Esophagus (tissue), 2 donors: ENCODE measurements around the gene CHST5. TPM values are rescaled to one million over a fixed set of nuclear protein-coding genes. Genes with fewer than 3 reads are reported as not detected.

Experiments used
- H3K27ac ChIP-seq, 2 donors: one replicate each; pipeline ENCODE4 v1.5.1; 2013; ENCODE audit warnings: low read depth in 2 of 2, mild to moderate bottlenecking in 2 of 2, inconsistent platforms in 1 of 2, low read length in 1 of 2, moderate library complexity in 1 of 2
- H3K27me3 ChIP-seq, 2 donors: one replicate each; pipeline ENCODE4 v1.6.1; 2013; ENCODE audit warnings: low read length in 2 of 2, control low read depth in 1 of 2, mild to moderate bottlenecking in 1 of 2; ENCODE audit not compliant: insufficient read depth in 2 of 2, control insufficient read depth in 1 of 2
- H3K36me3 ChIP-seq, 2 donors: one replicate each; pipeline ENCODE4 v1.6.1; 2013; ENCODE audit warnings: low read length in 1 of 2; ENCODE audit not compliant: control insufficient read depth in 2 of 2, insufficient read depth in 2 of 2
- H3K4me1 ChIP-seq, 2 donors: one replicate each; pipeline ENCODE4 v1.6.1; 2013; ENCODE audit warnings: low read length in 1 of 2; ENCODE audit not compliant: control insufficient read depth in 2 of 2, insufficient read depth in 2 of 2
- H3K4me3 ChIP-seq, 2 donors: one replicate each; pipeline ENCODE4 v1.5.1; 2013; ENCODE audit warnings: low read length in 2 of 2, mild to moderate bottlenecking in 2 of 2, low read depth in 1 of 2, moderate library complexity in 1 of 2
- H3K9me3 ChIP-seq, 2 donors: one replicate each; pipeline ENCODE4 v1.6.1; 2013; ENCODE audit warnings: mild to moderate bottlenecking in 2 of 2, low read depth in 1 of 2, low read length in 1 of 2, moderate library complexity in 1 of 2; ENCODE audit not compliant: control insufficient read depth in 2 of 2, insufficient read depth in 1 of 2
- WGBS, 2 donors: extraction: QIAGEN DNeasy Blood & Tissue Kit; methylation state at CpG; one replicate each; pipeline ENCODE4 v1.1.7; 2013; 5-methylcytosine and 5-hydroxymethylcytosine counted together
- polyA plus RNA-seq, 2 donors: library from polyadenylated mRNA; stranded (reverse); fragments of 200-250 nt; gene quantifications; one replicate each; pipeline ENCODE4 v1.2.3, GENCODE V29; 2013
- donor health status: healthy with polysubstance abuse.
- donor health status: Bipolar disorder and iron deficiency.

Gene CHST5
- polyA plus RNA-seq, 2 donors = 0.10 to 0.13 TPM

- H3K4me3 ChIP-seq = no peak overlapping the region
- peaks cover 0 to 17% of the 10 kb centered on the region in 2 donors for H3K4me1 ChIP-seq
- H3K36me3 ChIP-seq = no peaks in the 10 kb centered on the region
- 46 to 49% methylated on average over 9 of the region's 9 CpGs for WGBS, 2 donors
- H3K9me3 ChIP-seq = no peaks in the 10 kb centered on the region
- peak overlapping the region; percentile 47 to 66 for H3K27ac ChIP-seq
- H3K27me3 ChIP-seq = no peaks in the 10 kb centered on the region
Measured at GRCh38 chr16:75486014-75486675, 49.8 kb downstream of the CHST5 start.

DNA sequence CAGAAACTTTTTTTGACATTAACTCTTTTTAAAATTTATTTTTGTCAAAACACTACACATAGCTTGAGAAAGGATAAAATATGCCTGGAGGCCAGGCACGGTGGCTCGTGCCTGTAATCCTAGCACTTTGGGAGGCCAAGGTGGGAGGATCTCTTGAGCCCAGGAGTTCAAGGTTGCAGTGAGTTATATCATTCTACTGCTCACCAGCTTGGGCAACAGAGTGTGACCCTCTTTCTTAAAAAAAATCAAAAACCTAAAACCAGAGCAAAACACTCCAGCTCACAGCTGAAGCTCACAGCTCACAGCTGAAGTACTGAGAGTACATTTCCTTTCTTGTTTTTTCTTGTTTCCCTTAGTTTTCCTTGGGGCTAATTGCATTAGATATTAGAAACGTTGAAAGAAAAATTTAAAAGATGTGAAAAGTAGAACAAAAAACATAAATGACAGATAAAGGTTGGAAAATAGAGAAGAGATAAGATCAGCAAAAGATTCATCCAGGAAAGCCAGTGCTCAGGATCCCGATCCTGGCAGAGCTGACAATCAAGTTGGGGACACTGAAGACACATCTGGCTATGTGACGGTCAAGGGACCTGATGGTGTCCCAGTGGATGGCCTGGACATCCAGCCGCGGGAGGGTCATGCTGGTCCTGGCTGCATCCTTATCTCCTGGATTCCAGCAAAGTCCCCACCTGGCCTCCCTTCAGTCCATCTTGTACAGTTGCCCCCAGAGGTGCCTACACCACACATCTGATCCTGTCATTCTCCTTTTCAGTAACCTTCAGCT lies 50.5 kb downstream of the CHST5 start:
- WGBS, 2 donors = 74 to 80% methylated on average over 7 of the region's 7 CpGs
- peak overlapping the region in 1 of 2 donors; percentile 44 for H3K27ac ChIP-seq

DNA sequence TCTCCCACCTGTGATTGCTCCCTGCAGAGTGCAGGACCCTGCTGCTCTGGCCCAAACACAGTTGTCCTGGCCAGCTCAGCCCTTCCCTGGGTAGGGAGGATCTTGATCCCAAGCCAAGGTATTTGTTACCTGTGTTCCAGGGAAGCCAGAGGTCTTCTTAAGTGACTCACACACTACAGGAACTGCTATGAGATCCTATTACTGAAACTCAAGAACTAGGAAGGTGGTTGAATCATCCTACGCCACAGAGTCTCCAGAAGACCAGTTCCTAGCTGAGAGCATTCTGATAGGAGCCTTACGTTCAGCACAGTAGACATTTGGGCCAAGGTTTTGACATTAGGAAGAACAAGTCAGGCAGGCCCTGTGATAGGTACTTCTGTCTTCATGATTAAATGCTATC lies 52.7 kb downstream of the CHST5 start:
- Histone ChIP-seq H3K9me3 (peaks cover 0 to 2% of the 10 kb centered on the region in 2 donors), H3K27ac (peak overlapping the region; percentile 78 to 86), H3K4me3 (no peak overlapping the region), H3K36me3 (no peaks in the 10 kb centered on the region), H3K4me1 (peaks cover 0 to 17% of the 10 kb centered on the region in 2 donors), H3K27me3 (no peaks in the 10 kb centered on the region)
- WGBS, 2 donors = 50 to 74% methylated on average over 2 of the region's 2 CpGs

More for the DNA sequence above, 50.5 kb downstream of the CHST5 start:
- H3K4me3 ChIP-seq = no peak overlapping the region
- peaks cover 0 to 17% of the 10 kb centered on the region in 2 donors for H3K4me1 ChIP-seq
- no peaks in the 10 kb centered on the region for H3K9me3 ChIP-seq
- H3K27me3 ChIP-seq = no peaks in the 10 kb centered on the region
- no peaks in the 10 kb centered on the region for H3K36me3 ChIP-seq

DNA sequence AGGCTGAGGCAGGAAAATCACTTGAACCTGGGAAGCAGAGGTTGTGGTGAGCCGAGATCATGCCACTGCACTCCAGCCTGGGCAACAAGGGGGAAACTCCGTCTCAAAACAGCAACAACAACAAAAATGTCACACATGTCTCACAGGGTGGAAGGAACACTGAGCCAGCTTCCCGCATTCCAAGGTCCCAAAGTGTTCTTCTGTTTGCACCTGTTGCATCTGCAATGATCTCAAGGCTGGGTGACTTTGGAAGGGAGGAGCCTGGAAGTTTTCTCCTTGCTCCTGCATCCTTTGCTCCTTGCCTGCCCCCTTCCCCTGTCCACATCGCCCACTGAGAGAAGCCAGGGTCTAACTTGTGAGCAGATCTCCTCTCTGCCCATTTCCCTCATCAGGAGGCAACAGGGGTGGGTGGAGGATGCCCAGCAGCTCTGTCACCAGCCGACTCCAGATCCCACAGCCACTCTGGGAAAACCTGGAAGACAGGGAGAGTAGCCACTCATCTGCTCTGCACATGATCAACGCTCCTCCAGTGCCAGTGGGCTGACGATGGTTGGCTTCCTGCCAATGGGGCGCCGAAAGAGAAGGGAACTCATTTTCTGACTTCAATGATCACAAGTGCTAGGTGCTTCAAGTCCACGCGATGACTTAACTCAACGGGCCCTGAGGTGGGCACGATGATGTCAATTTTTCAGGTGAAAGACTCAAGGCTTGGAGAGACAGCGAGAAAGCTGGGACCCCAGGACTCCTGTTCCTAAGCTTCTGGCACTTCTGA lies 53.3 kb downstream of the CHST5 start:
- Histone ChIP-seq H3K4me3 (no peak overlapping the region), H3K27ac (peak overlapping the region; percentile 18 to 44), H3K27me3 (no peaks in the 10 kb centered on the region), H3K9me3 (peaks cover 0 to 2% of the 10 kb centered on the region in 2 donors), H3K36me3 (no peaks in the 10 kb centered on the region), H3K4me1 (peaks cover 0 to 17% of the 10 kb centered on the region in 2 donors)
- 72 to 74% methylated on average over 14 of the region's 14 CpGs for WGBS, 2 donors

DNA sequence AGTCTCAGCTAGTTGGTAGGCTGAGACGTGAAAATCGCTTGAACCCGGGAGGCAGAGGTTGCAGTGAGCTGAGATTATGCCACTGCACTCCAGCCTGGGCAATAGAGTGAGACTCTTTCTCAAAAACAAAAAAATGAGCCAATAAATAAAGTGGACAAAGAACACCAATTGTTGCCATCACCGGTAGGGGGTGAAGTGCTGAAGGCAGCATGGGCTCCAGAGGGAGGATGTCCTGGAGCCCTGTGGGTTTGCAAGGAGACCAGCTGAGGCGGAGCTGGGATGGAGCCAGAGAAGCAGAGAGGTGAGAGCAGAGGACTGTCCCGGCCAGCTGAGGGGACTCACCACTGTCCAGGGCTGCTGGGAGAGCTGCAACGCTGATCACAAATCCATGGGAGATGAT lies 54.4 kb downstream of the CHST5 start:
- WGBS, 2 donors = 85 to 86% methylated on average over 7 of the region's 7 CpGs
- H3K27ac ChIP-seq = no peak overlapping the region
- H3K4me3 ChIP-seq = no peak overlapping the region

GRCh38 chr16:75479421-75479990 lies 56.4 kb downstream of the CHST5 start:
- Histone ChIP-seq H3K27me3 (no peaks in the 10 kb centered on the region), H3K9me3 (peaks cover 0 to 2% of the 10 kb centered on the region in 2 donors), H3K4me3 (no peak overlapping the region), H3K4me1 (peaks cover 0 to 6% of the 10 kb centered on the region in 2 donors), H3K27ac (no peak overlapping the region), H3K36me3 (no peaks in the 10 kb centered on the region)
- 95 to 96% methylated on average over 47 of the region's 47 CpGs for WGBS, 2 donors

More for the DNA sequence above, 54.4 kb downstream of the CHST5 start:
- peaks cover 0 to 15% of the 10 kb centered on the region in 2 donors for H3K4me1 ChIP-seq
- no peaks in the 10 kb centered on the region for H3K27me3 ChIP-seq
- H3K9me3 ChIP-seq = peaks cover 0 to 2% of the 10 kb centered on the region in 2 donors
- no peaks in the 10 kb centered on the region for H3K36me3 ChIP-seq

Other genes starting within 250 kb of the CHST5 start
- gene CFDP1, start 102.6 kb downstream of the CHST5 start, polyA plus RNA-seq = 10 to 100 TPM; 34.9 to 37.1 TPM
- gene TMEM170A, start 71.4 kb downstream of the CHST5 start, polyA plus RNA-seq = 1 to 10 TPM; 5.0 to 5.2 TPM
- 1 to 10 TPM in 1 of 2 donors, under 1 TPM in 1; 0.39 to 2.0 TPM for gene CHST6, start 40.7 kb downstream of the CHST5 start, polyA plus RNA-seq
- gene TMEM231, start 20.1 kb upstream of the CHST5 start, polyA plus RNA-seq = 1 to 10 TPM; 1.9 to 2.0 TPM
- gene GABARAPL2, start 30.3 kb upstream of the CHST5 start, polyA plus RNA-seq = 10 to 100 TPM; 83.1 to 96.6 TPM
- 1 to 10 TPM; 8.4 to 10.0 TPM for gene ADAT1, start 87.2 kb upstream of the CHST5 start, polyA plus RNA-seq
- gene KARS1, start 111.6 kb upstream of the CHST5 start, polyA plus RNA-seq = 10 to 100 TPM; 49.6 to 88.5 TPM
- gene TERF2IP, start 111.7 kb upstream of the CHST5 start, polyA plus RNA-seq = 10 to 100 TPM; 23.1 to 27.6 TPM
- not detected for gene CPHXL2, start 140.9 kb upstream of the CHST5 start, polyA plus RNA-seq
- not detected for gene DUXB, start 165.4 kb upstream of the CHST5 start, polyA plus RNA-seq
- not detected for gene CPHXL, start 190.4 kb upstream of the CHST5 start, polyA plus RNA-seq